Stimulated activated CD4-positive, alpha-beta T cell treated with anti-CD3 and anti-CD28 coated beads, Interleukin-12 subunit alpha, Interleukin-12 subunit beta, amount 100 ng/mL, for 24 hours (primary cell): Measurements from ENCODE around the gene ADRA2C.

Experiments
- DNase-seq, 2 experiments: peaks; one replicate each; pipeline ENCODE4 v3.0.0-alpha.2; 2020; ENCODE audit warnings: low read depth in 2 of 2

Gene ADRA2C

DNA sequence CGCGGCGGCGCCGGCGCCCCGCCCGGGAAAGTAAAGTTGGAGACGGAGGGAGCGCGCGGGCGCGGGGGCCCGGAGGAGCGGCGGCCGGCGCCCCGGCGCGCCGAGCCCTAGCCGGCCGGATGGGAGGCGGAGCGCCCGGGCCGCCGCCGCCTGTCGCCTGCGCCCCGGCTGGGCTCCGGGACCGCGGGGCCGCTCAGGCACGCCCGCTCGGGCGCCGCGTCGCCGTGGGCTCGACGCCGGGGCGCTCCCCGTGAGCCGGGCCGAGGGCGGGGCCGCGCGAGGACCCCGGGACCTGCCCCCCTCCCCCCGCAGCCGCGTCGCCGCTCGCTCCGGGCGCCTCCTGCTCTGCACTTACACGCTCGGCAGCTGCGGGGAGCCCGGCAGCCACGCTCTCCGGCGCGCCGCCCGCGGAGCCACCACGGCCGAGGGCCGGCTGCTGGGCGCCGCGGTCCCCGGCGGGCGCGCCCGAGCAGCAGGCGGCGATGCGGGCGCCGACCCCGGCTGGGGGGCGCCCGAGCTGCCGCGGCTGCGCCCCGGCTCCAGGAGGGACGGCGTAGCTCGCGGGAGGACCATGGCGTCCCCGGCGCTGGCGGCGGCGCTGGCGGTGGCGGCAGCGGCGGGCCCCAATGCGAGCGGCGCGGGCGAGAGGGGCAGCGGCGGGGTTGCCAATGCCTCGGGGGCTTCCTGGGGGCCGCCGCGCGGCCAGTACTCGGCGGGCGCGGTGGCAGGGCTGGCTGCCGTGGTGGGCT is at the start of gene ADRA2C:
TSS of gene ADRA2C (plus strand) at position 350 of the 749 bp plus-strand sequence. CDS start at position 572, 222 bp downstream.
- no peak for DNase-seq

DNA sequence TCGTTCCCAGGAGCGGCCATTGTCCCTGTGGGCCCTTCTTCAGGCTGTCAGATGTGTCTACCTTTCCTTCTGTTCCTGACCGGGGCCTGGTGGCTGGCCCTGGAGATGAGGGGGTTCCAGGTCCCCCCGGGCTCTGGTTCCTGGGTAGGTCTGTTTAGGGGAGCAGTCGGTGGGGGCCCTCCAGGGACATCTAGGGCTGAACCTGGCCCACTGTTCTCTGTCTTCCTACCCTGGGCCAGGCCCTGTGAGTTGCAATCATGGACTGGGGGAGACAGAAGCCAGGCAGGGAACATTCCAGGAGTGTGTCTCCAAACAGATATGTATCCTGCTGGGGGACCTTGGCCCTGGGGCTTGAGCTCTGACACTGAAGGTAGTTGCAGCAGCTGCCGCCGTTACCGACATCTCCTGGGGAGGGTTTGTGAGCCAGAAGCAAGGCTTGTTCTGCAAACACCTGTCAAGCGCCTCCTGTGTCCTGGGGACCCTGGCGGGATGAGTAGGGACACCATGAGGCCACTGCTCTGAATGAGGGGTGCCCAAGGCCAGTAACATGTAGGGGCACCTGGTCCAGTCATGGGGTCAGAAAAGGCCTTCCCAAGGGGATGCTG is 49.5 kb upstream of the ADRA2C start:
- DNase-seq: no peak

DNA sequence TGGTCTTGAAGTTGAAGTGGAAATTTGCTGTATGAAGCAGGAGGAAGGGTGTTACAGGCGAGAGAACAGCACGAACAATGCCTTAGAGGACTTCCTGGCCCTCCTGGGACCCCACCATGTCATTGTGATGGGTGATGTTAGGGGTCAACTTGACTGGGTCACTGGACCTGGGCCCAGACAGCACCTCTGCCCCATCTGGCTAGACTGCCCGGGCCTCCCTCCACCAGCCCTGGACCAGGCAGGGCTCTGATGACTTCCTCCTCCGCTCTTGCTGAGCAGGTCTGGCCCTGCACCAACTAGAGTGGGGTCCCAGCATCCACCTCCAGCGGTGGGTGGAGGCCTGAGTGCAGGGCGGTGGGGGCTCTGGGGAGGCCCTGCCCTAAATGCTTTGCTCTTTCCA is 48.9 kb upstream of the ADRA2C start:
- DNase-seq: no peak

DNA sequence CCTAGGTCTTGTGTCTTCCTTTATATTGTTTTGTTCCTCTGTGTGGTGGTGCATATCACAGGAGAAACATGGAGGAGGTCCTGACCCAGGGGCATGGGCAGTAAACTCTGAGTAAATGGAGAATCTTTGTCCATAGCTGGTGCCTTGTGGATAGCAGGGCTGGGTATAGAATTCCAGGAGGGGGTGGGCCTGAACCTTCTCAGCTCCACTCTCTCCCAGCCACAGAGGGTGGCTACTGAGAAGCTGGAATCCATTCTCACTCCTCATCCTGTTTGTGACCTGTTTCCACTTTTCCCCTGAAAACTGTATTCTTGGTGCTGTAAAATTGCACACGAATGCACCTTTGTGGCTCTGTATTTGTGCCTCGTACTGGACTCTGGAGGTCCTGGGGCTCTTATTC is 47.7 kb upstream of the ADRA2C start:
- no peak for DNase-seq

DNA sequence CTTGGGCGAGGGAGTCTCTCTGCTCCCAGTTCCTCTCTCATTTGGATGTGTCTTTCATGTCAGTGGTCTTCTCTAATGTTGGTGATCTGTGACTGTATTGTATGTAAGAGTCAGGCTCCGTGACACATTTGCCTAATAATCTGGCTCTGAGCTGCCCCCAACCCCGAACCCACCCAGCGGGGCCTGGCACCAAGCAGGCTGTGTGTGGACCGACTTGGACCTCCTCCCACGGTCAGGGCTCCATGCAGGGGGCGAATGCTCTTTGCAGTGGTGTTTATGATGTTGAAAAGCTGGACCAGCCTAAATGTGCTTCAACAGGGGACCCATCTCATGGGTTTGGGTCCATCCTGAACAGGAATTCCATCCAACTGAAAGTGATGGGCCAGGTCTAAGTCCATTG is 47.0 kb upstream of the ADRA2C start:
- DNase-seq: no peak

DNA sequence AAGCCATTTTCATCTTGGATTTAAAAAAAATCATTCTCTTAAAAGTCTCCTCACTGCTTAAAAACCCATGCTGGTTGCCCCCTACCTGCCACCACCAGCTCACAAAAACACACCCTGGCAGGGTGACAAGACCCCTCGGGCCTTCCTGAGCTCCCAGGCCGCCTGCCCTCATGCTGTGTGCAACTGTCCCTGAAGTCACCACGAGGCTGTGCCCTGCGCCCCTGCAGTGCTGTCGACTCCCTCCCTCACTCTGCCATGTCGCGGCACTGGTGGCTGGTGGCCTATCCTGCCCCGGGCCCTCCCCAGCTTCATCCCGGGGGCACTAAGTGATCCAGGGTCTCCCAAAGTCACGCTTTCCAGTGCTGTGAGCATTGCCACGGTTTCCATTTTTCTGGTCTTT is 46.3 kb upstream of the ADRA2C start:
- DNase-seq: no peak

DNA sequence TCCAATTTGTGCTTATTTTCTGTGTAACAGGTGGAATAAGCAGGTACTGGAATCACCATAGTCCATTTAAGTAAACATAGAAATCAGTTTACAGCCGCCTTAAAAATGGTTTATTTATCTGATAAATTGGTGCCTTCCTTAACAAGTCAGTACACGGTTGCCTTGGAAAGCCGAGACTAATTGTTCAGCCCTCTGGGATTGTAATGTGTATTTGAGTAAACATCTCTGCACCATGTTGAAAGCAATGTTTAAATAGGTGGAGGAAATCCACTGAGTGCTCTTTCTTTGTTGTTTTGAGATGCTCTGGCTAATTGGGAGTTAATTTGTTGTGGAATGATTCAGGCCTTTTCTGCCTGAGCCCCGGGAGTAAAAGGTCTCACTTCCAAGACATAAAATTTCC is 45.7 kb upstream of the ADRA2C start:
- DNase-seq: no peak

DNA sequence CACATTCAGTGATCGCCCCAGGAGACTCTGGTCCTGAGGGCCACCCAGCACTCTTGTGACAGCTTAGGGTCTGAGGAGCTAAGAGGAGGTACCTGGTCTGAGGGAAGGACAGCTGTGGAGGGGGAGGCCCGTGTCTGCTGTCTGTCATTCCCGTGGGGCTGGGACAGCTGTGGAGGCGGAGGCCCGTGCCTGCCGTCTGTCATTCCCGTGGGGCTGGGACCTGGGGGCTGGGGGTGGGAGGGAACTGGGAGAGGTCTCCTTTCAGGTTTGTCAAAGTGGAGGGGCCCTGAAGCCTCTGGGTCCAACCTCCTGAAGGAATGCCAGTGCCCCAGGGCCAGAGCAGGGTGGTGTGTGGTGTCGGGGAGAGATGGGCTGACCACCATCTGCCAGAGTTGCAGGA is 45.0 kb upstream of the ADRA2C start:
- no peak for DNase-seq

DNA sequence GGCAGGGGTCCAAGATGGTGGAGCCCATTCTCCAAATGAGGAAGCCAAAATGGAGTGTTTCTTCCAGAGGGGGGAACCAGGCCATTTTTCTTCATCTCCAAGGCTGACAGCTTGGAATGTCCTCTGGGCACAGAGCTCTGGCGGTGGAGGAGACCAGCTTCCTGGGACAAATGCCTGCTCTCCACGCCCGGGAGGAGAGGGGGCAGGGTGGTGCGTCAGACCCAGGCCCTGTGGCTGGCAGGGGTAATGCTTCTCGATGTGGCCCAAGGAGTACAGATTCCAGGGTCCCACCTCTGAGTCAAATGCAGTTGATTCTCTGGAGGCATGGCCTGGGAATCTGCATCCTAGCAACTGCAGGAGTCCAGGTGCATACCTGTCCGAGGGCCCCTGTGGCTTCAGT is 44.6 kb upstream of the ADRA2C start:
- no peak for DNase-seq

DNA sequence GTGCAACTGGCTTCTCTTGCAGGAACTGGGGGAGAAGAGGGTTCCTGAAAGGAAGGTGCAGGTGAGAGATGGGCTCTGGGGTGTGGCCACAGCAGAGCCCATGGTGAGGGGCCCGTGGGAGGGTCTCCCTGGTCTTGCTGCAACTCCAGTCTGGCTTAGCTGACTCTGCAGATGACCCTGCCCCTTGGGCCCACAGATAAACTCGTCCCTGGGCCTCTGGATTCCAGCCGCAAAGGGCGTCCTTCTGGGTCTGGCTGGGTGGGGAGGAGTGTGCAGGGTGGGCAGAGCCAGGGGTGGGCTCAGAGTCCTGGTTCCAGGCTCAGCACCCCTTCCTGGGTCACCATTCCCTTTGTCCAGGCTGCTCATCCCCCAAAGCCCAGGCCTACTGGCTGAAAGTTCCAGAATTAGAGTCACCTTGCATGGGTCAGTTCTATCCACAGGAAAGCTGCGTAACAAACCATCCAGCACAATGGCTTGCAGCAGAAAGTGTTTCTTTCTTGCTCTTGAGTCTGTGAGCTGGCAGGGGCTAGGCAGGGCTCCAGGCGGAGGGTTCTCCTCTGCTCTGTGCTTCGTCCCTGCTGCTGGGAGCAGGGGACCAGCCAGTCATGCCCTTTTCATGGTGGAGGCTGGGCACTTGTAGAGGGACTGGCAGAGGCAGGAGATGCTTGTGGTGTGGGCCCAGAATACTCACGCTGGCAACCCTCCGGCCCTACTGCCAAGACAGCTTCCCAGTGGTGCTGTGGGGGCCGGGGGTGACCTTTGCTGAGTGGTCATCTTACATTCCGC is 43.5 kb upstream of the ADRA2C start:
- no peak for DNase-seq

DNA sequence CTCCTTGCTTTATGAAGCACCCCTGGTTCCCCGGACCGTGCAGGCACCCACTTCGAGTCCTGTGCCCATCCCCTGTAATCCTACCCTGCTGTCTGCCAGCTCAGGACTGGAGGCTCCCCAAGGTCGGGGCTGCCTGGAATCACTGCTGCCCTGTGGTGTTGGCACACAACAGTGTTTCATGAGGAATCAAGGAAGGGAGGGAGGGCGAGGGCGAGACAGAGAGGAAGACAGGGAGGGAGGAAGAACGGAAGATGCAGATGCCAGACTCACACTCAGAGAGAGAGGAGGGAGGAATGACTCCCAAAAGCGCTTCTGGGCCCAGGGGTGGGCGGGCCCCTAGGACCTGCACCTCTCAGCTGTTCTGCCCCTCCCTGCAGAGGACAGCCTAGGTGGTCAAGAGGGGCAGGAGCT is 42.9 kb upstream of the ADRA2C start:
- no peak for DNase-seq

DNA sequence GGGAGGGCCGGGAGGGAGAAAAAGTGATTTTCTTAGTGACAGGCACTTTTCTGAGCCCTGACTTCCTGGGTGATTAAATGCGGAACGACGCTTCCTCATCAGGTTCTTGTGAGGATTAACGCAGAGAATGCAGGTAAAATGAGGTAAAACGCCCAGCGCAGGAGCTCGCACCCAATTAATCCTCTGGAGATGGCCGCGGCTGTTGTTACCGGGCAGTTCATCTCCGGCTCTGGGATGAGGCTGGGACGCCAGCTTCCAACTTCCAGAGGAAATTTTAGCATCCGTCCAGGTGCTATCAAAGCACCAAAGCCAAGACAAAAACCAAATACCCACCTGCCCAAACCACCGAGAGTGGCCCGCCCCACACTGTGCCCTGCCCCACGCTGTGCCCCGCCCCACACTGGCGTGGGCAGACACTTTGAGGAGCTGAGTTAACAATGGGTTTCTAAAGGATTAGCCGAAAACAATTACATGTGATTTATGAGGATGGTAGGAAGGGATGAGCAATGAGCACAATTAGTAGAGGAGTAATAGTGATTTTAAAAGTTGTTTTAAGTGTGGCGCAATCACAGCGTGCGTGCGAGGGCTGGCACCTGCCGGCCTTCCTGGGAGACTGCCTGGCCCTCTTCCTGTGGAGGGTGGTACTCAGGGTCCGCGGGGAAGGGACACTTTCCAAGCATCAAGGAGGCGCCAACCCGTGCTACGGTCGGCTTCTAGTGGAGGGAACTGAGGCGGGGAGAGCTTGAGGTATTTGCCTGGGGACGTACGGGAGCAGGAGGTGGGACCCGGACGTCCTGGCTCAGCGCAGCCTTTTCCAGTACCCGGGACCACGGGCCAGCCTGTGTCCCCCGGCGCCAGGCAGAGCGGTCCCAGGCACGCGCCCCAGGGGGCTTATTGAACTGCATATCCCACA is 41.6 kb upstream of the ADRA2C start:
- DNase-seq: no peak

DNA sequence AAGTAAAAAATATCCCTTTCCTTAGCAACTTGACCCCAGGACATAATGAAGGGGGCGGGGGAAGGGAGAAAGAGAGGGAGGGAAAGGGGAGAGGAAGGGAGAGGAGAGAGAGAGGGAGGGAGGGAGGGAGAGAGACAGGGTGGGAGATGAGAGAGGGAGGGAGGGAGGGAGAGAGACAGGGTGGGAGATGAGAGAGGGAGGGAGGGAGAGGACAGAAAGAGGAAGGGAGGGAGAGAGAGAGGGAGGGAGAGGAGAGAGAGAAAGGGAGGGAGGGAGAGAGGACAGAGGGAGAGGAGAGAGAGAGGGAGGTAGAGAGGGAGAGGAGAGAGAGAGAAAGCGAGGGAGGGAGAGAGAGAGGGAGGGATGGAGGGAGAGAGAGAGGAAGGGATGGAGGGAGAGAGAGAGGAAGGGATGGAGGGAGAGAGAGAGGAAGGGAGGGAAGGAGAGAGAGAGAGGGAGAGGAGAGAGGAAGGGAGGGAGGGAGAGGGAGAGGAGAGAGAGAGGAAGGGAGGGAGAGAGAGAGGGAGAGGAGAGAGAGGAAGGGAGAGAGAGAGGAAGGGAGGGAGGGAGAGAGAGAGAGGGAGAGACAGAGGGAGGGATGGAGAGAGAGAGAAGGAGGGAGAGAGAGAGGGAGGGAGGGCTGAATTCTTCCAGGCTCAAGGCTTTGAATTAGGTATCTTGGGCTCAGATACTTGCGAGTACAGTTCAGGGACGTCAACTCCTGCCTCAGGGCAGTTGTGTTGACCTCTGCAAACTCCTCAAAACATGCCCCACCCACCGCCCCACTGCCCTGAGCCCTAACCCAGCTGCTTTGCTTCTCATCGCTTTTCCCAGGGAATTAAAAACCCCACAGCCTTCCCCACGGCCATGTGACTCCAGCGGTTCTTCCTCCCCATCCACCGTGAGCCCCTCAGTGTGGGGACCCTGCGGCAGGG is 40.0 kb upstream of the ADRA2C start:
- DNase-seq: no peak

DNA sequence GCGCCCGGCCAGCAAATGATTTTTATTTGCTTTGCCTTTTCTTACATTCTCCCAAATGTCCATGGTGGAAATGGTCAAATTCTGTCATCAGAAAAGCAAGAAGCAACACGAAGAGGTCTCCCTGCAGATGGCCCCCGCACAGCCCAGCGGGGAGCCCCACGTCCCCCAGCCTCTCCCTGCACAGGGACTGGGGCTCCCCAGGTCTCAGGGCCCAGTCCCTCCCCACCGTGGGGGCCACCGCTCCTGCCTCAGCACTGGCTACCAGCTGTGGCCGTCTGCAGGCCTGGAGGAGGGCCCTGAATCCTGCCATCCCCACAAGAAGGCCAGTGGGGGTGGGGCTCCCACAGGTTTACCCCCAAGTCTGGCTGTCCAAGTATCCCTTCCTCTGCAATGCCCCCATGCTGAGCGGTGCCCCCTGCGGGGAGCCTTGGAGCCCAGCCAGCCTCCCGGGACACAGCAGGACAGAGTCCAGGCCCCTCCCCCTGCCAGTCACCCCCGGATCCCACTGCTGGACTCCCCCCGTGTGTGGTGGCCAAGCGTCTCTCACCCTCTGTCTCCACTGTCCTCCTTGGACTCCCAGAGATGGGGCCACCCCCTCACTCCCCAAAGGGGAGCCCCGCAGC is 38.2 kb upstream of the ADRA2C start:
- DNase-seq: no peak

DNA sequence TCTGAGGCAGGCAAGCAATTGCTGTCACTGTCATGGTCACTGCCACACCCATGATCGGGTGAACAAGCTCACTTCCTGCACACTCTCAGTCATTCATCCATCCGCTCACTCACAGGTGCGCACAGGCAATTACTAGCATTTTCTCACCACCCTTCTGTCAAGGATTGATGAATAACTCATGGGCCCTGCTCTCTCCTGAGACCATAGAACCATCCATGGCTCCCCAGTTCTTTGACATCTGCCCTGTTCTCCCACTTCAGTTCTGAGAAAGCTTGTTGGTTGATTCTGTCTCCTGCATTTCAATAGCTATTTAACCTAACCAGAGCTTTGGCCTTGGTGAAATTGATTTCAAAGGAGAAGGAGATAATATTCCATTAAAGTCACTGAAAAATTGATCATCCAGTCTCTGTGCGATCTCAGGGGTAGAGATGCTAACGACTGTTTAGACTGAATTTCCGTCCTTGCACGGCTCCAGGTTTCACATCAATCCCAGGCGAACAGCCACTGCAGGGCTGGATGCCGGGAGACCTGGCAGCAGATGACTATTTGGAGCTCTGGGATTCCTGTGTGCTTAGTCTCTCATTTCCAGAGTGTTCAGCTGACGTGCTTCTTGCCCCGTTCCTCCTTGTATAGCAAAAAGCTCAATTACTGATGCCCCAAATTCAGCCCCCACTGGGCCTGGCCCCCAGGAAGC is 36.9 kb upstream of the ADRA2C start:
- DNase-seq: no peak

DNA sequence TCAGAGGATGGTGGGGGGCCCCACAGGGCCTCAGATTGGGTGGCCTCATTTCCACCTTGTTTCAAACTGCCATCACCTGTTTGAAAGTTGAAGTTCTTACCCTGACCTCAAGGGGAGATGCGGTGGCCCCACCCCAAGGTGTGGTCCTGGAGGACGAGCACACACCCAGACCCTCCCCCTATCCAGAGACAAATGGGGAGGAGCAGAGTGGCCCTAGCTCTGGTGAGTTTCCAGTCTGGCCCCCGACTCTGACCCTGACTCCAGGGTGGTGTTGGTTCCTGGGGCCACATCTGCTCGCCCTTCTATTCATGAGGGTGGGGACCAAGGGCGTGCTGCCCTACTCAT is 36.3 kb upstream of the ADRA2C start:
- DNase-seq: no peak

DNA sequence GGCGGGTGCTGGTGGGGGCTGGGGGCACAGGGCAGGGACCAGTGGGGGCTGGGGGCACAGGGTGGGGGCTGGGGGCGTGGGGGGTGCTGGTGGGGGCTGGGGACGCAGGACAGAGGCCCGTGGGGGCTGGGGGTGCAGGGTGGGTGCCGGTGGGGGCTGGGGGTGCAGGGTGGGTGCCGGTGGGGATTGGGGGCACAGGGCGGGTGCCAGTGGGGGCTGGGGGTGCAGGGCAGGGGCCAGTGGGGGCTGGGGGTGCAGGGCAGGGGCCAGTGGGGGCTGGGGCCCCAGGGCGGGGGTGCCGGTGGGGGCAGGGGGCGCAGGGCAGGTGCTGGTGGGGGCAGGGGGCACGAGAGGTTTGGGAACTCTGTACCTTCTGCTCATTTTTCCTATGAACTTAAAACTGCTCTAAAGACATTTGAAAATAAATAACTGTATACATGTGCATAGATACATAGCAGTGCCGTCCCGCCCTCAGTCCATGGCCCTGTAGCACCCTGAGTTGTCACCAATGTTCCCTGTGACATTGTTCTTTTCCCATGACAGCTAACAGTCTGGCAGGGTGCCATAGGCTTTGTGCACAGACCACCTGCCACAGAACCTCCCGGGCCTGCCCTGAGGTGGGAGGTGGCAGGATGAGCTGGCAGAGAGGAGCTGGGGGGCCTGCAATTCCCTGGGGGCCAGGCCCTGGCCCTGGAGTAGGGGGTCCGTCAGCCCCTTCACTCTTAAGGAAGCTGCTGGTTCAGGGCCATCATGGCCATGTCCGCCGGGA is 35.6 kb upstream of the ADRA2C start:
- no peak for DNase-seq

DNA sequence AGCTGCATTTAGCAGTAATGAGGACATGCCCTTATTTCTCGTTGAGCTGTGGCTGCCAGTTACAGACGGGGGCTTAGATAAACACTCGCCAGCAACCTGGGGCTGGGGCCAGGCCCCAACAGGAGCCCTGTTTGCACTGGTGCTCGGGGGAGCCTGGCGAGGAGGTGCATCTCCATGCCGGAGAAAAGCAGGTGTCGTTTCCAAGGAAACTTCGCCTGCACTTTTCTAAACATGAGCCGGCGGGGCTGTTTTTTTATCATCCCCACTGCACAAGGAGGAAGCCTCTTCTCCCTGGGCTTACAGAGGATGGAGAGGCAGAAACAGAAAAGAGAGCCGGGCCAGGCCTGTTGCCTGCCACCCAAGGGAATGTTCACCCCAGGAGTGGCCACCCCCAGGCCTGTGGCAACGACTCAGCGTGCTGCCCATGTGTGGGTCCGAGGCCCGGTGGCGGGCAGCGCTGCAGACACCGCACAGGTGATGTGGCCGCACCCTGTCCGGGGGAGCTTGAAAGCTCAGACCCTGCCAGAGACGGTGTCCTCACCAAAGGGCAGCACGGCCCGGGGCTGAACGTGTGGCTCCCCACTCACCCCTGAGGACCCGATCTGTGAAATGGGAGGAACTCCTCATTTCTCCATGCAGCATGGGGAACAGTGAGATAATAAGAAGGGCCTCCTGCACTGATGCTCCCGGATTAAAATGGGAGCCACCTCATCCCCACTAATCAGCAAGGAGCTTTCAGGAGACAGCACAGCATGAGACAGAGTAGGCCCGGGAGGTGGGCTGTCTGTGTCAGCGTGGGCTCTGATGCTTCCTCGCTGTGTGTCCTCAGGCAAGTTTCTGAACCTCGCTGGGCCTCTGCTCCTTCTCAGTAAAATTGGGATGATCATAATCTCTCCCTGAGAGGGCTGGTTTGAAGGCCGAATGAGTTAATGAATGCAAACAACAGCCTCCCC is 33.8 kb upstream of the ADRA2C start:
- DNase-seq: no peak
